Neural cell (in vitro differentiated cells): Measurements from ENCODE around the gene MXRA8. TPM values are rescaled to one million over a fixed set of nuclear protein-coding genes. Genes with fewer than 3 reads are reported as not detected.

ENCODE experiments used
- H2AFZ ChIP-seq: fragments of 200-600, 300-800 bp; sonication (generic), shearing (Covaris generic); 2 replicates; pipeline ENCODE4 v1.6.0; 2014; ENCODE audit warnings: low read depth, mild to moderate bottlenecking, antibody characterized with exemption, low read length, moderate library complexity
- H3F3A ChIP-seq: fragments of 200-600 bp; shearing (Covaris generic); 2 replicates; pipeline ENCODE4 v1.6.1; 2016; ENCODE audit warnings: mild to moderate bottlenecking, moderate library complexity, mixed read lengths, antibody characterized with exemption, low read length; ENCODE audit not compliant: insufficient read depth, poor library complexity, severe bottlenecking
- H3K27ac ChIP-seq: fragments of 200-600, 300-800 bp; sonication (generic), shearing (Covaris generic); 2 replicates; pipeline ENCODE4 v1.5.1; 2014; ENCODE audit warnings: mild to moderate bottlenecking, low read length, moderate library complexity
- H3K27me3 ChIP-seq: fragments of 300-800, 200-600 bp; sonication (generic), shearing (Covaris generic); 2 replicates; pipeline ENCODE4 v1.6.0; 2014; ENCODE audit warnings: mild to moderate bottlenecking, low read depth, low read length, moderate library complexity; ENCODE audit not compliant: insufficient read depth
- H3K36me3 ChIP-seq: fragments of 300-800, 200-600 bp; sonication (generic), shearing (Covaris generic); 2 replicates; pipeline ENCODE4 v1.5.1; 2014; ENCODE audit warnings: mild to moderate bottlenecking, antibody characterized with exemption, low read length, moderate library complexity; ENCODE audit not compliant: insufficient read depth
- H3K4me2 ChIP-seq: fragments of 300-800, 200-600 bp; sonication (generic), shearing (Covaris generic); 2 replicates; pipeline ENCODE4 v1.6.0; 2014; ENCODE audit warnings: mild to moderate bottlenecking, low read length
- H3K4me3 ChIP-seq: fragments of 300-800, 200-600 bp; sonication (generic), shearing (Covaris generic); 2 replicates; pipeline ENCODE4 v1.5.1; 2014; ENCODE audit warnings: mild to moderate bottlenecking, low read length, moderate library complexity
- H3K79me2 ChIP-seq: fragments of 200-600 bp; shearing (Covaris generic); replicated peaks from 2 replicates; pipeline ENCODE4 v1.6.0; 2014; ENCODE audit warnings: mild to moderate bottlenecking, low read length, moderate library complexity; ENCODE audit not compliant: insufficient read depth
- H3K9ac ChIP-seq: fragments of 300-800, 200-600 bp; sonication (generic), shearing (Covaris generic); 2 replicates; pipeline ENCODE4 v1.6.1; 2016; ENCODE audit warnings: mild to moderate bottlenecking, low read length, mixed read lengths
- H3K9me2 ChIP-seq: fragments of 200-600 bp; shearing (Covaris generic); 2 replicates; pipeline ENCODE4 v1.6.1; 2016; ENCODE audit warnings: mild to moderate bottlenecking, low read length, mixed read lengths; ENCODE audit not compliant: insufficient read depth
- H3K9me3 ChIP-seq: fragments of 200-600, 300-800 bp; sonication (generic), shearing (Covaris generic); 2 replicates; pipeline ENCODE4 v1.6.1; 2016; ENCODE audit warnings: mild to moderate bottlenecking, mixed run types, low read length, moderate library complexity, mixed read lengths
- H4K20me1 ChIP-seq: fragments of 200-600 bp; shearing (Covaris generic); 2 replicates; pipeline ENCODE4 v1.6.1; 2016; ENCODE audit warnings: mild to moderate bottlenecking, mixed run types; ENCODE audit not compliant: insufficient read depth
- CTCF ChIP-seq: fragments of 450-650 bp; IDR thresholded peaks from 2 replicates; pipeline ENCODE4 v1.5.1; 2014; ENCODE audit warnings: antibody characterized with exemption, mild to moderate bottlenecking, moderate library complexity; ENCODE audit not compliant: poor library complexity, severe bottlenecking
- EP300 ChIP-seq: fragments of 450-650 bp; conservative IDR thresholded peaks from 2 replicates; pipeline ENCODE4 v1.6.1; 2014; ENCODE audit warnings: antibody characterized with exemption, mild to moderate bottlenecking, moderate library complexity; ENCODE audit not compliant: poor library complexity, severe bottlenecking
- EZH2 ChIP-seq: fragments of 200-600, 300-800 bp; shearing (Covaris generic), sonication (generic); IDR thresholded peaks from 2 replicates; pipeline ENCODE4 v1.6.1; 2014; ENCODE audit warnings: antibody characterized with exemption, low read length, borderline replicate concordance, mild to moderate bottlenecking; ENCODE audit not compliant: insufficient read depth, poor library complexity, severe bottlenecking
- MXI1 ChIP-seq: fragments of 450-650 bp; conservative IDR thresholded peaks from 2 replicates; pipeline ENCODE4 v1.6.1; 2014; ENCODE audit warnings: antibody characterized with exemption, mild to moderate bottlenecking; ENCODE audit not compliant: poor library complexity, severe bottlenecking
- POLR2AphosphoS5 ChIP-seq: IDR thresholded peaks from 2 replicates; pipeline ENCODE4 v1.6.1; 2012
- RAD21 ChIP-seq: fragments of 450-650 bp; conservative IDR thresholded peaks from 2 replicates; pipeline ENCODE4 v1.6.1; 2014; ENCODE audit warnings: antibody characterized with exemption, mild to moderate bottlenecking, moderate library complexity
- REST ChIP-seq: IDR thresholded peaks from 2 replicates; pipeline ENCODE4 v1.6.1; 2012; ENCODE audit warnings: borderline replicate concordance
- SMC3 ChIP-seq: fragments of 450-650 bp; conservative IDR thresholded peaks from 2 replicates; pipeline ENCODE4 v1.6.1; 2014; ENCODE audit warnings: antibody characterized with exemption, mild to moderate bottlenecking, moderate library complexity; ENCODE audit not compliant: poor library complexity
- TAF1 ChIP-seq: IDR thresholded peaks from 2 replicates; pipeline ENCODE4 v1.6.1; 2012; ENCODE audit warnings: low read depth
- polyA plus RNA-seq: library from polyadenylated mRNA; depleted of rRNA; stranded (reverse); fragments of >200 nt; gene quantifications from 2 replicates; pipeline ENCODE4 v1.2.3, GENCODE V29; 2014

Gene MXRA8
- polyA plus RNA-seq, 1 donor from 2014 or later, result 1.7 TPM

GRCh38 chr1:1398677-1399186, 40.4 kb upstream of the MXRA8 start:
- H3K9me2 ChIP-seq, result no peaks in the 10 kb centered on the region
- H2AFZ ChIP-seq, result peak overlapping the region; percentile 40
- no peaks in the 10 kb centered on the region for H4K20me1 ChIP-seq
- H3K36me3 ChIP-seq, result no peaks in the 10 kb centered on the region
- peak overlapping the region; percentile 76 for H3K4me3 ChIP-seq
- no peaks in the 10 kb centered on the region for H3F3A ChIP-seq
- H3K9me3 ChIP-seq, result no peaks in the 10 kb centered on the region
- H3K79me2 ChIP-seq, result peaks cover 33% of the 10 kb centered on the region
- H3K27ac ChIP-seq, result peak overlapping the region; percentile 85
- H3K4me2 ChIP-seq, result peak overlapping the region; percentile 95
- TF ChIP-seq TAF1 (no peak), CTCF (no peak), SMC3 (no peak), RAD21 (no peak), EZH2 (no peak), POLR2AphosphoS5 (no peak), REST (no peak), MXI1 (no peak), EP300 (no peak)
- peak overlapping the region; percentile 95 for H3K9ac ChIP-seq
- no peaks in the 10 kb centered on the region for H3K27me3 ChIP-seq

- H3K4me2 ChIP-seq, result peak overlapping the region; percentile 95
- no peak overlapping the region for H2AFZ ChIP-seq
- TF ChIP-seq RAD21, result no peak
- no peak for TF ChIP-seq CTCF
- TF ChIP-seq MXI1, result no peak
- TF ChIP-seq REST, result no peak
- TF ChIP-seq TAF1, result no peak
- TF ChIP-seq POLR2AphosphoS5, result no peak
- no peak for TF ChIP-seq EP300
- TF ChIP-seq EZH2, result no peak
- TF ChIP-seq SMC3, result no peak
- peaks cover 33% of the 10 kb centered on the region for H3K79me2 ChIP-seq
- no peaks in the 10 kb centered on the region for H3F3A ChIP-seq
- H3K9me3 ChIP-seq, result no peaks in the 10 kb centered on the region
- peak overlapping the region; percentile 95 for H3K9ac ChIP-seq
- peak overlapping the region; percentile 85 for H3K27ac ChIP-seq
- H3K4me3 ChIP-seq, result peak overlapping the region; percentile 76
- no peaks in the 10 kb centered on the region for H4K20me1 ChIP-seq
- H3K9me2 ChIP-seq, result no peaks in the 10 kb centered on the region
- no peaks in the 10 kb centered on the region for H3K36me3 ChIP-seq
- no peaks in the 10 kb centered on the region for H3K27me3 ChIP-seq
Measured at GRCh38 chr1:1397839-1398523, 39.6 kb upstream of the MXRA8 start.
